ENCODE measurements around the gene PTPN14.

DNA sequence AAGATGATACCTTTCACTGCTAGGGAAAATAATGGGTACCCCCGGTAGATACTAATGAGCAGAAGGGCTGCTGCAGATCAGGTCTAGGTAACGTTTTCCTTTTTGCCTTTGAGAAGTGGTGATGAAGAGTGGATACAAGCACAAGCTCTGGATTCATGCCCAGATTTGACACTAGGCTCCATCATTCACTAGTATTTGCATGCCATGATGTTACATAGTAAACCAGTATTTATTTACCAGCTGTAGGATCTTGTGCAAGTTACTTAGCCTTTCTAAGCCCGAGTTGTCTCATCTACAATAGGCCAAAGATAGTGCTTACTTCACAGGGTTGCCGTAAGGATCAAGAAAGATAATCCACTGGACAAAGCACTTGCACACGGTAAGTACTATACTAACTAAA, 14.2 kb downstream of the PTPN14 start:
- TF ChIP-seq, protein P1, sequence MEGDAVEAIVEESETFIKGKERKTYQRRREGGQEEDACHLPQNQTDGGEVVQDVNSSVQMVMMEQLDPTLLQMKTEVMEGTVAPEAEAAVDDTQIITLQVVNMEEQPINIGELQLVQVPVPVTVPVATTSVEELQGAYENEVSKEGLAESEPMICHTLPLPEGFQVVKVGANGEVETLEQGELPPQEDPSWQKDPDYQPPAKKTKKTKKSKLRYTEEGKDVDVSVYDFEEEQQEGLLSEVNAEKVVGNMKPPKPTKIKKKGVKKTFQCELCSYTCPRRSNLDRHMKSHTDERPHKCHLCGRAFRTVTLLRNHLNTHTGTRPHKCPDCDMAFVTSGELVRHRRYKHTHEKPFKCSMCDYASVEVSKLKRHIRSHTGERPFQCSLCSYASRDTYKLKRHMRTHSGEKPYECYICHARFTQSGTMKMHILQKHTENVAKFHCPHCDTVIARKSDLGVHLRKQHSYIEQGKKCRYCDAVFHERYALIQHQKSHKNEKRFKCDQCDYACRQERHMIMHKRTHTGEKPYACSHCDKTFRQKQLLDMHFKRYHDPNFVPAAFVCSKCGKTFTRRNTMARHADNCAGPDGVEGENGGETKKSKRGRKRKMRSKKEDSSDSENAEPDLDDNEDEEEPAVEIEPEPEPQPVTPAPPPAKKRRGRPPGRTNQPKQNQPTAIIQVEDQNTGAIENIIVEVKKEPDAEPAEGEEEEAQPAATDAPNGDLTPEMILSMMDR (conservative IDR thresholded peaks at IDR 0.05) = no peak
- TF ChIP-seq ZFX (IDR thresholded peaks at IDR 0.05) = no peak

Data from C4-2B (cell line).